Stomach (tissue), 9 donors: ENCODE results near the gene PROC. TPM values are rescaled to one million over a fixed set of nuclear protein-coding genes. Genes with fewer than 3 reads are reported as not detected.

ENCODE experiments used
- DNase-seq, 2 donors: peaks; one replicate each; pipeline versions ENCODE4 v3.0.0 to v3.0.0-alpha.2; 2013 to 2019
- H3K27ac ChIP-seq, 5 donors: fragments of 200-600 bp in 4 of 5; sonication (generic) in 4 of 5; one replicate each; pipeline ENCODE4 v1.5.1; 2013 to 2019; ENCODE audit warnings: mild to moderate bottlenecking in 1 of 5, moderate library complexity in 1 of 5
- H3K27me3 ChIP-seq, 3 donors: fragments of 200-600 bp; sonication (generic); one replicate each; pipeline ENCODE4 v1.5.1; 2017 to 2019; ENCODE audit warnings: mixed run types in 1 of 3
- H3K36me3 ChIP-seq, 4 donors: fragments of 200-600 bp; sonication (generic); 1 replicate in 3 of 4; 2 replicates in 1 of 4; pipeline ENCODE4 v1.5.1; 2016 to 2019
- H3K4me1 ChIP-seq, 4 donors: fragments of 200-600 bp; sonication (generic); one replicate each; pipeline ENCODE4 v1.5.1; 2016 to 2019
- H3K4me3 ChIP-seq, 4 donors: fragments of 200-600 bp; sonication (generic) in 3 of 4; one replicate each; pipeline ENCODE4 v1.5.1; 2016 to 2019; ENCODE audit warnings: mild to moderate bottlenecking in 1 of 4
- H3K9me3 ChIP-seq, 4 donors: fragments of 200-600 bp; sonication (generic); one replicate each; pipeline ENCODE4 v1.5.1; 2016 to 2019
- CTCF ChIP-seq, 7 experiments: fragments of 450-650 bp in 4 of 7; fragments of 200-600 bp in 3 of 7; sonication (generic) in 3 of 7; IDR thresholded peaks; one replicate each; pipeline ENCODE4 v1.5.1; 2016 to 2019; ENCODE audit warnings: antibody characterized with exemption in 7 of 7, control low read depth in 2 of 7, mild to moderate bottlenecking in 1 of 7
- EP300 ChIP-seq: sonication (generic); formaldehyde crosslinking; IDR thresholded peaks from one replicate; pipeline ENCODE4 v1.6.1; 2017; ENCODE audit warnings: antibody characterized with exemption
- POLR2A ChIP-seq, 4 donors: fragments of 450-650 bp; IDR thresholded peaks; one replicate each; pipeline ENCODE4 v1.6.1; 2016; ENCODE audit warnings: antibody characterized with exemption in 4 of 4, control low read depth in 2 of 4, mild to moderate bottlenecking in 1 of 4, moderate library complexity in 1 of 4
- POLR2AphosphoS5 ChIP-seq, 3 donors: sonication (generic); formaldehyde crosslinking; IDR thresholded peaks; one replicate each; pipeline ENCODE4 v1.6.1; 2016; ENCODE audit warnings: antibody characterized with exemption in 3 of 3
- WGBS, 5 donors: extraction: QIAGEN DNeasy Blood & Tissue Kit in 3 of 5; methylation state at CpG; one replicate each; pipeline versions ENCODE4 v1.1.5 to v1.1.7; 2013 to 2018; 5-methylcytosine and 5-hydroxymethylcytosine counted together
- intact Hi-C: fragments of 100-400 bp; cut with DNase I; formaldehyde crosslinking; loops from one replicate; pipeline ENCODE4 v1.15.1; 2023; ENCODE audit warnings: low total_unique reads
- polyA plus RNA-seq, 3 donors: library from polyadenylated mRNA; stranded (reverse); fragments of 200-250 nt; gene quantifications; one replicate each; pipeline ENCODE4 v1.2.3, GENCODE V29; 2013
- total RNA-seq, 5 donors: library from RNA; depleted of rRNA; stranded (reverse); fragments of >200 nt; gene quantifications; one replicate each; pipeline versions ENCODE4 v1.1.0 to v1.2.3, GENCODE V29; 2014 to 2016
- donor health status: healthy with polysubstance abuse.
- donor health status: Bipolar disorder and iron deficiency.
- donor health status: healthy.

Gene PROC
- total and polyA plus RNA-seq, 8 donors, result 1.2 to 6.8 (median 4.6) TPM; not detected in 1

- no peak for TF ChIP-seq CTCF (IDR thresholded peaks at IDR 0.05)
- TF ChIP-seq EP300, result no peak
- no peak for TF ChIP-seq POLR2A (IDR thresholded peaks at IDR 0.05)
- no peak for TF ChIP-seq POLR2AphosphoS5 (IDR thresholded peaks at IDR 0.05)
- 72 to 73% (median 72%) methylated on average over 14 to 16 of the region's 16 CpGs for WGBS, 5 donors
- Histone ChIP-seq H3K4me3 (peak overlapping the region in 2 of 4 donors; percentile 34 to 56), H3K27ac (no peak overlapping the region), H3K9me3 (no peaks in the 10 kb centered on the region), H3K27me3 (peaks cover 0 to 48% (median 17%) of the 10 kb centered on the region in 3 donors), H3K4me1 (peaks cover 15 to 22% (median 20%) of the 10 kb centered on the region in 4 donors), H3K36me3 (no peaks in the 10 kb centered on the region)
- intact Hi-C loops, result no loop called here
- DNase-seq, result peak in 1 of 2 donors; percentile 22
Observed at GRCh38 chr2:127421871-127422558, 3.8 kb downstream of the PROC start.

DNA sequence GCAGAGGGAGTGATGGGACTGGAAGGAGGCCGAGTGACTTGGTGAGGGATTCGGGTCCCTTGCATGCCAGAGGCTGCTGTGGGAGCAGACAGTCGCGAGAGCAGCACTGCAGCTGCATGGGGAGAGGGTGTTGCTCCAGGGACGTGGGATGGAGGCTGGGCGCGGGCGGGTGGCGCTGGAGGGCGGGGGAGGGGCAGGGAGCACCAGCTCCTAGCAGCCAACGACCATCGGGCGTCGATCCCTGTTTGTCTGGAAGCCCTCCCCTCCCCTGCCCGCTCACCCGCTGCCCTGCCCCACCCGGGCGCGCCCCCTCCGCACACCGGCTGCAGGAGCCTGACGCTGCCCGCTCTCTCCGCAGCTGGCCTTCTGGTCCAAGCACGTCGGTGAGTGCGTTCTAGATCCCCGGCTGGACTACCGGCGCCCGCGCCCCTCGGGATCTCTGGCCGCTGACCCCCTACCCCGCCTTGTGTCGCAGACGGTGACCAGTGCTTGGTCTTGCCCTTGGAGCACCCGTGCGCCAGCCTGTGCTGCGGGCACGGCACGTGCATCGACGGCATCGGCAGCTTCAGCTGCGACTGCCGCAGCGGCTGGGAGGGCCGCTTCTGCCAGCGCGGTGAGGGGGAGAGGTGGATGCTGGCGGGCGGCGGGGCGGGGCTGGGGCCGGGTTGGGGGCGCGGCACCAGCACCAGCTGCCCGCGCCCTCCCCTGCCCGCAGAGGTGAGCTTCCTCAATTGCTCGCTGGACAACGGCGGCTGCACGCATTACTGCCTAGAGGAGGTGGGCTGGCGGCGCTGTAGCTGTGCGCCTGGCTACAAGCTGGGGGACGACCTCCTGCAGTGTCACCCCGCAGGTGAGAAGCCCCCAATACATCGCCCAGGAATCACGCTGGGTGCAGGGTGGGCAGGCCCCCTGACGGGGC lies 4.6 kb downstream of the PROC start:
- peak; percentile 42 to 83 for DNase-seq
- H3K27ac ChIP-seq, result peak overlapping the region in 1 of 5 donors; percentile 61

DNA sequence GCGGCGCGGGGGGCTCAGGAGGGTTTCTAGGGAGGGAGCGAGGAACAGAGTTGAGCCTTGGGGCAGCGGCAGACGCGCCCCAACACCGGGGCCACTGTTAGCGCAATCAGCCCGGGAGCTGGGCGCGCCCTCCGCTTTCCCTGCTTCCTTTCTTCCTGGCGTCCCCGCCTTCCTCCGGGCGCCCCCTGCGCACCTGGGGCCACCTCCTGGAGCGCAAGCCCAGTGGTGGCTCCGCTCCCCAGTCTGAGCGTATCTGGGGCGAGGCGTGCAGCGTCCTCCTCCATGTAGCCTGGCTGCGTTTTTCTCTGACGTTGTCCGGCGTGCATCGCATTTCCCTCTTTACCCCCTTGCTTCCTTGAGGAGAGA lies 5.2 kb downstream of the PROC start:
- Histone ChIP-seq H3K4me3 (peak overlapping the region; percentile 34 to 56 (median 38)), H3K4me1 (peaks cover 14 to 22% (median 17%) of the 10 kb centered on the region in 4 donors), H3K36me3 (peaks cover 0 to 6% (median 0%) of the 10 kb centered on the region in 4 donors), H3K9me3 (no peaks in the 10 kb centered on the region), H3K27me3 (peaks cover 0 to 43% (median 17%) of the 10 kb centered on the region in 3 donors), H3K27ac (peak overlapping the region in 1 of 5 donors; percentile 61)
- intact Hi-C loops, result no loop called here
- no peak for TF ChIP-seq CTCF (IDR thresholded peaks at IDR 0.05)
- peak in 1 of 3 donors; percentile 22 for TF ChIP-seq POLR2AphosphoS5 (IDR thresholded peaks at IDR 0.05)
- DNase-seq, result peak; percentile 71 to 82
- WGBS, 5 donors, result 1 to 3% (median 2%) methylated on average over 12 to 29 of the region's 29 CpGs

More for the DNA sequence above, 4.6 kb downstream of the PROC start:
- Histone ChIP-seq H3K36me3 (no peaks in the 10 kb centered on the region), H3K9me3 (no peaks in the 10 kb centered on the region), H3K4me3 (peak overlapping the region; percentile 34 to 56 (median 38)), H3K4me1 (peaks cover 15 to 22% (median 20%) of the 10 kb centered on the region in 4 donors), H3K27me3 (peaks cover 0 to 43% (median 17%) of the 10 kb centered on the region in 3 donors)
- intact Hi-C loops, result no loop called here
- WGBS, 5 donors, result 4 to 13% (median 8%) methylated on average over 18 to 73 of the region's 73 CpGs
- TF ChIP-seq CTCF (IDR thresholded peaks at IDR 0.05) (no peak), EP300 (no peak), POLR2AphosphoS5 (IDR thresholded peaks at IDR 0.05) (no peak), POLR2A (IDR thresholded peaks at IDR 0.05) (no peak)

DNA sequence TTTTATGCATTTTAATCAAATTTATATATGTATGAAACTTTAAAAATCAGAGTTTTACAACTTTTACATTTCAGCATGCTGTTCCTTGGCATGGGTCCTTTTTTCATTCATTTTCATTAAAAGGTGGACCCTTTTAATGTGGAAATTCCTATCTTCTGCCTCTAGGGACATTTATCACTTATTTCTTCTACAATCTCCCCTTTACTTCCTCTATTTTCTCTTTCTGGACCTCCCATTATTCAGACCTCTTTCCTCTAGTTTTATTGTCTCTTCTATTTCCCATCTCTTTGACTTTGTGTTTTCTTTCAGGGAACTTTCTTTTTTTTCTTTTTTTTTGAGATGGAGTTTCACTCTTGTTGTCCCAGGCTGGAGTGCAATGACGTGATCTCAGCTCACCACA lies 5.7 kb downstream of the PROC start:
- no peak for DNase-seq
- TF ChIP-seq POLR2A (IDR thresholded peaks at IDR 0.05) (no peak), EP300 (no peak), POLR2AphosphoS5 (IDR thresholded peaks at IDR 0.05) (no peak), CTCF (IDR thresholded peaks at IDR 0.05) (no peak)
- WGBS, 5 donors, result 50 to 81% (median 60%) methylated on average over 1 of the region's 1 CpG
- no peaks in the 10 kb centered on the region for H3K9me3 ChIP-seq
- peaks cover 13 to 22% (median 16%) of the 10 kb centered on the region in 4 donors for H3K4me1 ChIP-seq
- peak overlapping the region in 1 of 5 donors; percentile 61 for H3K27ac ChIP-seq
- H3K4me3 ChIP-seq, result peak overlapping the region in 3 of 4 donors; percentile 34 to 56 (median 41)
- intact Hi-C loops, result no loop called here
- H3K27me3 ChIP-seq, result peaks cover 0 to 43% (median 17%) of the 10 kb centered on the region in 3 donors
- H3K36me3 ChIP-seq, result peaks cover 0 to 10% (median 1%) of the 10 kb centered on the region in 4 donors
